Left ventricle myocardium inferior (tissue), 1 donor: ENCODE measurements around the gene UVRAG. TPM values are rescaled to one million over a fixed set of nuclear protein-coding genes. Genes with fewer than 3 reads are reported as not detected.

Source experiments
- DNase-seq: peaks from one replicate; pipeline ENCODE4 v3.0.0-alpha.2; 2020
- H3K27ac ChIP-seq: fragments of 200-600 bp; replicated peaks from 2 replicates; pipeline ENCODE4 v1.8.0; 2021
- H3K27me3 ChIP-seq: fragments of 200-600 bp; 2 replicates; pipeline ENCODE4 v1.8.0; 2021; ENCODE audit warnings: low read depth
- H3K36me3 ChIP-seq: fragments of 200-600 bp; 2 replicates; pipeline ENCODE4 v1.8.0; 2021
- H3K4me1 ChIP-seq: fragments of 200-600 bp; 2 replicates; pipeline ENCODE4 v1.8.0; 2021
- H3K4me3 ChIP-seq: fragments of 200-600 bp; 2 replicates; pipeline ENCODE4 v1.8.0; 2021; ENCODE audit warnings: mild to moderate bottlenecking, moderate library complexity
- H3K9me3 ChIP-seq: fragments of 200-600 bp; replicated peaks from 2 replicates; pipeline ENCODE4 v1.8.0; 2021
- intact Hi-C: fragments of 100-400 bp; cut with micrococcal nuclease; formaldehyde crosslinking; loops from one replicate; pipeline ENCODE4 v1.11.0; 2022
- total RNA-seq: library from RNA; stranded (reverse); fragmentation: NEBNext Ultra II Directional; extraction: Animal tissue kit (Norgen Biotek cat#: 25700); gene quantifications from one replicate; pipeline ENCODE4 v1.2.1, GENCODE V29; 2021
- TF ChIP-seq, protein P1 (sequence below): fragments of 200-600 bp; IDR thresholded peaks from 2 replicates; pipeline ENCODE4 v1.8.0; 2021; ENCODE audit warnings: antibody characterized with exemption, mild to moderate bottlenecking, borderline replicate concordance
- donor health status: DM: no; HTN: yes; CAD: no; lungs with severe emphysema.

Gene UVRAG
- total RNA-seq, 1 donor from 2014 or later: 11.4 TPM

DNA sequence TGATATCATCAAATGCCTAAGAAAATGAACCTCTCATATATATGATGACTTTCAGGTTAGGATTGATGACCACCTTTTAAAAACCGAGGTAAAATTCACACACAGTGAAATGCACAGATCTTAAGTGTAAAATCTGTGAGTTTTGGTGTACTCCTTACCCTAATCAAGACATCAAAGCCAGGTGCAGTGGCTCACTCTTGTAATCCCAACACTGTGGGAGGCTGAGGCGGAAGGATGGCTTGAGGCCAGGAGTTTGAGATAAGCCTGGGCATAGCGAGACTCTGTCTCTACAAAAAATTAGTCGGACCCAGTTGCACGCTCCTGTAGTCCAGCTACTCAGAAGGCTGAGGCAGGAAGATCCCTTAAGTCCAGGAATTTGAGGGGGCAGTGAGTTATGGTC lies 140.4 kb downstream of the UVRAG start:
- TF ChIP-seq, protein P1, sequence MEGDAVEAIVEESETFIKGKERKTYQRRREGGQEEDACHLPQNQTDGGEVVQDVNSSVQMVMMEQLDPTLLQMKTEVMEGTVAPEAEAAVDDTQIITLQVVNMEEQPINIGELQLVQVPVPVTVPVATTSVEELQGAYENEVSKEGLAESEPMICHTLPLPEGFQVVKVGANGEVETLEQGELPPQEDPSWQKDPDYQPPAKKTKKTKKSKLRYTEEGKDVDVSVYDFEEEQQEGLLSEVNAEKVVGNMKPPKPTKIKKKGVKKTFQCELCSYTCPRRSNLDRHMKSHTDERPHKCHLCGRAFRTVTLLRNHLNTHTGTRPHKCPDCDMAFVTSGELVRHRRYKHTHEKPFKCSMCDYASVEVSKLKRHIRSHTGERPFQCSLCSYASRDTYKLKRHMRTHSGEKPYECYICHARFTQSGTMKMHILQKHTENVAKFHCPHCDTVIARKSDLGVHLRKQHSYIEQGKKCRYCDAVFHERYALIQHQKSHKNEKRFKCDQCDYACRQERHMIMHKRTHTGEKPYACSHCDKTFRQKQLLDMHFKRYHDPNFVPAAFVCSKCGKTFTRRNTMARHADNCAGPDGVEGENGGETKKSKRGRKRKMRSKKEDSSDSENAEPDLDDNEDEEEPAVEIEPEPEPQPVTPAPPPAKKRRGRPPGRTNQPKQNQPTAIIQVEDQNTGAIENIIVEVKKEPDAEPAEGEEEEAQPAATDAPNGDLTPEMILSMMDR: no peak

GRCh38 chr11:75959540-75959939 lies 144.5 kb downstream of the UVRAG start:
- Histone ChIP-seq H3K27me3 (no peaks in the 10 kb centered on the region), H3K9me3 (peaks cover 4% of the 10 kb centered on the region), H3K36me3 (no peaks in the 10 kb centered on the region), H3K4me3 (no peak overlapping the region), H3K4me1 (peaks cover 5% of the 10 kb centered on the region), H3K27ac (no peak overlapping the region)
- DNase-seq: no peak
- intact Hi-C loops: no loop called here
- TF ChIP-seq, protein P1: no peak

More for the DNA sequence above, 140.4 kb downstream of the UVRAG start:
- Histone ChIP-seq H3K36me3 (no peaks in the 10 kb centered on the region), H3K27me3 (no peaks in the 10 kb centered on the region), H3K4me1 (peaks cover 27% of the 10 kb centered on the region), H3K4me3 (no peak overlapping the region), H3K27ac (no peak overlapping the region), H3K9me3 (peaks cover 4% of the 10 kb centered on the region)
- intact Hi-C loops: no loop called here
- no peak for DNase-seq

DNA sequence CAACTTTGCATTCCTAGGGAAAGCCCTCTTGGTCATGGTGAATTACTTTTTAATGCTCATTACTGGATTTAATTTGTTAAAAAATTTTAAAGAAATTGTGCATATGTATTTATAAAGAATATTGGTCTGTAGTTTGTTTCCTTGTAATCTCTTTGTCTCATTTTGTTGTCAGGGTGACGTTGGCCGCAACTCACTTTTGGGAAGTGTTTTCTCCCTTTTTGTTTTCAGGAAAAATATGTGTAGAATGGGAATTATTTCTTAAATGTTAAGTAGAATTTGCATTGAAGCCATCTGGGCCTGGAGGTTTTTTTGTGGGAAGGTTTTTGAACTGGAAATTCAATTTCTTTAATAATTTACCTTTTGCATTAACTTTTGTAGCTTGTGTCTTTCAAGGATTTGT lies 149.1 kb downstream of the UVRAG start:
- Histone ChIP-seq H3K4me1 (peaks cover 13% of the 10 kb centered on the region), H3K9me3 (peaks cover 1% of the 10 kb centered on the region), H3K36me3 (no peaks in the 10 kb centered on the region), H3K27me3 (no peaks in the 10 kb centered on the region), H3K27ac (no peak overlapping the region), H3K4me3 (no peak overlapping the region)
- intact Hi-C loops: no loop called here
- TF ChIP-seq, protein P1: no peak
- no peak for DNase-seq

- no peak overlapping the region for H3K4me3 ChIP-seq
- H3K4me1 ChIP-seq: peaks cover 13% of the 10 kb centered on the region
- no peaks in the 10 kb centered on the region for H3K9me3 ChIP-seq
- intact Hi-C loops: no loop called here
- DNase-seq: no peak
- H3K27ac ChIP-seq: no peak overlapping the region
- no peaks in the 10 kb centered on the region for H3K36me3 ChIP-seq
- no peaks in the 10 kb centered on the region for H3K27me3 ChIP-seq
- TF ChIP-seq, protein P1: no peak
These were observed 151.7 kb downstream of the UVRAG start for GRCh38 chr11:75966537-75967287.

GRCh38 chr11:75968021-75968625 lies 153.1 kb downstream of the UVRAG start:
- H3K27me3 ChIP-seq: no peaks in the 10 kb centered on the region
- peaks cover 13% of the 10 kb centered on the region for H3K4me1 ChIP-seq
- no peak overlapping the region for H3K27ac ChIP-seq
- DNase-seq: no peak
- intact Hi-C loops: no loop called here
- TF ChIP-seq, protein P1: no peak
- no peak overlapping the region for H3K4me3 ChIP-seq
- peaks cover 3% of the 10 kb centered on the region for H3K36me3 ChIP-seq
- H3K9me3 ChIP-seq: peaks cover 10% of the 10 kb centered on the region
